ENCODE results near the gene SEC61B.

SEC61B gene

GRCh38 chr9:99266255-99267023, 44.4 kb downstream of the SEC61B start:
- H3K27ac ChIP-seq (ENCODE audit: extremely low read depth, low read depth, low read length): no peak overlapping the region
- POLR2A ChIA-PET: no interaction called here
- CTCF ChIA-PET: interaction anchor here (0.5 to 2.0 kb wide), 14 partner anchors 10 to 1329 kb away, joined by 3 to 9 read pairs (median 5); no protein-coding TSS in a partner anchor

More at GRCh38 chr9:99266255-99267023, 44.4 kb downstream of the SEC61B start:
- Histone ChIP-seq H3K4me1 (ENCODE audit: control insufficient read depth, insufficient read depth, low read length) (no peaks in the 10 kb centered on the region), H3K9me3 (ENCODE audit: control insufficient read depth, insufficient read depth, low read depth, low read length) (no peaks in the 10 kb centered on the region), H3K36me3 (ENCODE audit: control insufficient read depth in 2 of 2, insufficient read depth in 1 of 2, low read length in 2 of 2) (no peaks in the 10 kb centered on the region), H3K4me3 (ENCODE audit: low read depth, low read length) (no peak overlapping the region; the same call in none of the 2 replicates)
- TF ChIP-seq PRDM10 (tag by site-specific recombination; IDR thresholded peaks at IDR 0.05) (peak; percentile 98), GLIS1 (tag by site-specific recombination; IDR thresholded peaks at IDR 0.05) (peak; percentile 85), GLIS2 (tag by site-specific recombination; IDR thresholded peaks at IDR 0.05) (peak; percentile 48), ZNF394 (tag by site-specific recombination; IDR thresholded peaks at IDR 0.05; ENCODE audit: borderline replicate concordance) (peak; percentile 43), ZNF324 (tag by site-specific recombination; IDR thresholded peaks at IDR 0.05) (no peak), ZNF366 (tag by site-specific recombination; conservative IDR thresholded peaks at IDR 0.05) (0 out of 2 replicates have a peak, but pooled peaks have one; percentile 13), ZNF654 (tag by site-specific recombination; IDR thresholded peaks at IDR 0.05; ENCODE audit: low read depth) (peak; percentile 79), SCRT1 (tag by site-specific recombination; IDR thresholded peaks at IDR 0.05; ENCODE audit: borderline replicate concordance) (peak; percentile 87), SCRT2 (tag by site-specific recombination; IDR thresholded peaks at IDR 0.05) (peak; percentile 91), ZNF596 (tag by site-specific recombination; IDR thresholded peaks at IDR 0.05) (no peak), ZNF2 (tag by site-specific recombination; IDR thresholded peaks at IDR 0.05) (peak; percentile 43; the same call in 1 of the 2 replicates), ZNF501 (tag by site-specific recombination; IDR thresholded peaks at IDR 0.05) (no peak), PATZ1 (tag by site-specific recombination; IDR thresholded peaks at IDR 0.05) (no peak), PRDM1 (tag by site-specific recombination; IDR thresholded peaks at IDR 0.05) (peak; percentile 61), ZNF248 (tag by site-specific recombination; IDR thresholded peaks at IDR 0.05) (no peak), ZNF391 (tag by site-specific recombination; IDR thresholded peaks at IDR 0.05; ENCODE audit: borderline replicate concordance, low read depth) (no peak), ZIC2 (tag by site-specific recombination; IDR thresholded peaks at IDR 0.05) (peak; percentile 74), ZEB2 (tag by site-specific recombination; IDR thresholded peaks at IDR 0.05) (peak; percentile 57; the same call in 1 of the 2 replicates), ZSCAN30 (tag by site-specific recombination; IDR thresholded peaks at IDR 0.05) (peak; percentile 93), ZNF792 (tag by site-specific recombination; IDR thresholded peaks at IDR 0.05) (no peak), ZNF768 (tag by site-specific recombination; IDR thresholded peaks at IDR 0.05) (no peak), ZNF555 (tag by site-specific recombination; conservative IDR thresholded peaks at IDR 0.05) (no peak), ZNF335 (tag by site-specific recombination; conservative IDR thresholded peaks at IDR 0.05) (peak; percentile 64)
- TF ChIP-seq, protein P1, sequence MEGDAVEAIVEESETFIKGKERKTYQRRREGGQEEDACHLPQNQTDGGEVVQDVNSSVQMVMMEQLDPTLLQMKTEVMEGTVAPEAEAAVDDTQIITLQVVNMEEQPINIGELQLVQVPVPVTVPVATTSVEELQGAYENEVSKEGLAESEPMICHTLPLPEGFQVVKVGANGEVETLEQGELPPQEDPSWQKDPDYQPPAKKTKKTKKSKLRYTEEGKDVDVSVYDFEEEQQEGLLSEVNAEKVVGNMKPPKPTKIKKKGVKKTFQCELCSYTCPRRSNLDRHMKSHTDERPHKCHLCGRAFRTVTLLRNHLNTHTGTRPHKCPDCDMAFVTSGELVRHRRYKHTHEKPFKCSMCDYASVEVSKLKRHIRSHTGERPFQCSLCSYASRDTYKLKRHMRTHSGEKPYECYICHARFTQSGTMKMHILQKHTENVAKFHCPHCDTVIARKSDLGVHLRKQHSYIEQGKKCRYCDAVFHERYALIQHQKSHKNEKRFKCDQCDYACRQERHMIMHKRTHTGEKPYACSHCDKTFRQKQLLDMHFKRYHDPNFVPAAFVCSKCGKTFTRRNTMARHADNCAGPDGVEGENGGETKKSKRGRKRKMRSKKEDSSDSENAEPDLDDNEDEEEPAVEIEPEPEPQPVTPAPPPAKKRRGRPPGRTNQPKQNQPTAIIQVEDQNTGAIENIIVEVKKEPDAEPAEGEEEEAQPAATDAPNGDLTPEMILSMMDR (tag by site-specific recombination; IDR thresholded peaks at IDR 0.05): peak; percentile 75
- TF ChIP-seq, protein P2, sequence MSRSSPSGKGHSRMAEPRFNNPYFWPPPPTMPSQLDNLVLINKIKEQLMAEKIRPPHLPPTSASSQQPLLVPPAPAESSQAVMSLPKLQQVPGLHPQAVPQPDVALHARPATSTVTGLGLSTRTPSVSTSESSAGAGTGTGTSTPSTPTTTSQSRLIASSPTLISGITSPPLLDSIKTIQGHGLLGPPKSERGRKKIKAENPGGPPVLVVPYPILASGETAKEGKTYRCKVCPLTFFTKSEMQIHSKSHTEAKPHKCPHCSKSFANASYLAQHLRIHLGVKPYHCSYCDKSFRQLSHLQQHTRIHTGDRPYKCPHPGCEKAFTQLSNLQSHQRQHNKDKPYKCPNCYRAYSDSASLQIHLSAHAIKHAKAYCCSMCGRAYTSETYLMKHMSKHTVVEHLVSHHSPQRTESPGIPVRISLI (tag by site-specific recombination; IDR thresholded peaks at IDR 0.05): peak; percentile 81; the same call in 1 of the 2 replicates
